ENCODE results near the gene SLC25A42.

The SLC25A42 gene

DNA sequence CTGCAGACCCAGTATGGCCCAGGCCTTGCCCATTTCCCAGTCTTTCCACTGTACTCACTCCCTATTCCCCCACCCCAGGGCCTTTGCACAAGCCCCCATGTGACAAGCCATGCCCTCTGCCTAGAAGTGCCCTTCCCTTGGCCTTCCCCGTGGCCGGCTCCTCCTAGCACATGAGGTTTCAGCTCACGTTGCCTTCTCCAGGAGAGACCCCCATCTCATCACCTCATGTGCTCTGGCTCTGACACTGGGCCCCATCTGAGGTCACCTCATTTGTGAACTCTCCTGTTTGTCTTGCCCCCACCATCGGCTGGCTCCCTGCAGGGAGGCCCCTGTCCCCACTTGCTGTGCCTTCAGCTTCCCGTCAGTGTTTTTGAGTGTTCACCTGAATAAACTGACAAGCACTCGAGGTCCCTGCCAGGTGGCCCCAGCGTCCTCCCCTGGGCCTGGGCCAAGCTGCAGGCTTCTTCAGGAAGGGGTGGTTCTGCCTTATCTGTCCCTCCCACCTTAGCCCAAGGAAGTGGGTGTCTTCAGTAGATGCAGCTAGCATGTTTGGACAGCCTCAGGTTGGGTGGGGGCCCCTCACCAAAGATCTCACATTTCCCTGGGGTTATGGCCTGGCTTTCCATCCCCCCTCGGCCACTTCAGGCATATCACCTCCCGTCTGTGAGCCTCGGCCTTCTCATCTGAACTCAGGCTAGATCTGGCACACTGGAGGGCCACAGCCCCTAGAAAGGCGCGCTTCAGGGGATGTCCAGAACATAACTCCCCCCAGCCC is 3.8 kb upstream of the SLC25A42 start:
- no peak overlapping the region for H3K4me3 ChIP-seq (replicated peaks in 1 of 2; ENCODE audit: low read depth in 2 of 2, low read length in 2 of 2)
- DNase-seq (ENCODE audit: low read depth in 2 of 2), result no peak
- TF ChIP-seq, protein P1, sequence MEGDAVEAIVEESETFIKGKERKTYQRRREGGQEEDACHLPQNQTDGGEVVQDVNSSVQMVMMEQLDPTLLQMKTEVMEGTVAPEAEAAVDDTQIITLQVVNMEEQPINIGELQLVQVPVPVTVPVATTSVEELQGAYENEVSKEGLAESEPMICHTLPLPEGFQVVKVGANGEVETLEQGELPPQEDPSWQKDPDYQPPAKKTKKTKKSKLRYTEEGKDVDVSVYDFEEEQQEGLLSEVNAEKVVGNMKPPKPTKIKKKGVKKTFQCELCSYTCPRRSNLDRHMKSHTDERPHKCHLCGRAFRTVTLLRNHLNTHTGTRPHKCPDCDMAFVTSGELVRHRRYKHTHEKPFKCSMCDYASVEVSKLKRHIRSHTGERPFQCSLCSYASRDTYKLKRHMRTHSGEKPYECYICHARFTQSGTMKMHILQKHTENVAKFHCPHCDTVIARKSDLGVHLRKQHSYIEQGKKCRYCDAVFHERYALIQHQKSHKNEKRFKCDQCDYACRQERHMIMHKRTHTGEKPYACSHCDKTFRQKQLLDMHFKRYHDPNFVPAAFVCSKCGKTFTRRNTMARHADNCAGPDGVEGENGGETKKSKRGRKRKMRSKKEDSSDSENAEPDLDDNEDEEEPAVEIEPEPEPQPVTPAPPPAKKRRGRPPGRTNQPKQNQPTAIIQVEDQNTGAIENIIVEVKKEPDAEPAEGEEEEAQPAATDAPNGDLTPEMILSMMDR (IDR thresholded peaks at IDR 0.05; ENCODE audit: low read depth, low read length), result no peak

DNA sequence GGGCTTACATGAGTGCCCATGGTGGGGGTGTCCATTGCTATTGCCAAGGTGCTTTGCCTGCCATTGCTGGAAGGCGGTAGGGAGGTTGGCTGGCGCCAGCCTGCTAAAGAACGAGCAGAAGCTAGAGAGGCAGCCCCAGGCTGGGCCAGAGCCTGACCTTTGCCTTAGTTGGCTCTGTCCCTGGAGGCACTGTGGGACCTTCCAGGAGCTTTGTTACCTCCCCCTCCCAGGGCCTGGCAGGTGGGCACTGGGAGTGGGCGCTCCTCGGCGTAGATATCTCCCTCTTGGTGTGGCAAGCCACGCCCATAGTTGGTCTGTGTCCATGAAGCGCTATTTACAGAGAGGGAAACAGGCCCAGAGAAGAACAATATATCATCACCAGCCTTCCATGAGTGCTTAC is 2.3 kb upstream of the SLC25A42 start:
- TF ChIP-seq, protein P1 (IDR thresholded peaks at IDR 0.05; ENCODE audit: low read depth, low read length), result no peak
- H3K4me3 ChIP-seq (replicated peaks in 1 of 2; ENCODE audit: low read depth in 2 of 2, low read length in 2 of 2), result no peak overlapping the region
- DNase-seq (ENCODE audit: low read depth in 2 of 2), result no peak

DNA sequence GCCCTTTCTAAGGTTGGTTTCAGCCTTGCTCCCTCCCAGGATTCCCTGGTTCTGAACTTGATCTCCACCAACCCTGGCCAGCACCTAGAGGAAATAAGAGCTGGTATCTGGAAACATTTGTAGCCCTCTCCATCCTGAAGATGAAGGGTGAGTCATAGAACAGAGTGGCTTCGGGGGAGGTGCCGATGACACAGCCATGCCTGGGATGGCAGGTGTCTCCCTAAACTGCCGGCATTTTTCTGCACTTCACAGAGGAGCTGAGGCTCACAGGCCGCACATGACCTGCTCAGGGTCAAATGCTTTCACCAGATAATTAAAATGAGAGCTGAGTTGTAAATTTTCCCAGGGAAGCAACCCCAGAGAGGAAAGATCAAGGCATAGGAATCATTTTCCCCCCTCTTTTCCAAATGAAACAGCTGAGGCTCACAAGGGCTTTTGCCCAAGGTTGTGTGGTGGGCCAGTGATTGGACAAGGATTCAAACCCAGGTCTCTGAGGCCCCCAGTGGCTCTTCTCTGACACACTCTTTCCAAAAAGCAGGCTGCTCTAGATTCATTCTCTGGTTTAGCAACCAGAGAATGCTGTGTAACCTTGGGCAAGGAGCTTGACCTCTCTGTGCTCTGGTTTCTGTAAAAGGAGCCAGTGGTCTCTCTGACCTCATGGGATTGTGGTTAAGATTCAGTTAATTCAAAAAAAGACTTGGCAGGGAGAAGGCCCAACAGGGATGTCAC is 1.2 kb upstream of the SLC25A42 start:
- peak in 1 of 2 donors; percentile 45 for DNase-seq (ENCODE audit: low read depth in 2 of 2)
- H3K4me3 ChIP-seq (replicated peaks in 1 of 2; ENCODE audit: low read depth in 2 of 2, low read length in 2 of 2), result peak overlapping the region in 1 of 2 donors; percentile 50
- TF ChIP-seq, protein P1 (IDR thresholded peaks at IDR 0.05; ENCODE audit: low read depth, low read length), result no peak

DNA sequence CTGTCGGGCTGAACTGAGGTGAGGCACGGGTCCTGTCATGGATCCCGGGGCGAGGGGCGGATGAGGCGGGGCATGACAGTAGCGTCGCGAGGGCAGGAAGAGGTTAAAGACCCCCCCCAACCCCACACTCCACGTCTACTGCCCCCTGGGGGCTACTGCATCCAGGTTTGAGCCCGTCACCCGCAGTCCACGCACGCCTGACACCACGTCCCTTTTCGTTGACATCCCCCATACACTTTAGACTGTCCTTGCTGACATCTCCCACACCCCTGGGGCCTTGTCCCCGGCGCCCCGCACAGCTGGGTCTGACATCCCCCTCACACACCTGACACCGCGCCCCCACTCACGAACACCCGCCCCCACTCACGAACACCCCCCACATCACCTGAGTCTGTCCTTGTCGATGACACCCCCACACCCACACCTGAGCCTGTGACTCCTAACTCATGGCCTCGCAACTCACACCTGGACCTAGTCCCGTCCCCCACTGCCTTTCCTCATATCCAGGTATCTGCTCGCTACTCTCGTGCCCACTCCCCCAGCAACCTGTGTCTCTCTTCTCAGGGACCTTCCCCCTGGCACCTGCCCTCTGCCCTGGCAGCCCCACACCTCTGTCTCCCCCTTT is 416 bp downstream of the SLC25A42 start:
- TF ChIP-seq, protein P1 (IDR thresholded peaks at IDR 0.05; ENCODE audit: low read depth, low read length), result peak; percentile 8
- DNase-seq (ENCODE audit: low read depth in 2 of 2), result no peak
- peak overlapping the region; percentile 76 to 85 for H3K4me3 ChIP-seq (replicated peaks in 1 of 2; ENCODE audit: low read depth in 2 of 2, low read length in 2 of 2)

DNA sequence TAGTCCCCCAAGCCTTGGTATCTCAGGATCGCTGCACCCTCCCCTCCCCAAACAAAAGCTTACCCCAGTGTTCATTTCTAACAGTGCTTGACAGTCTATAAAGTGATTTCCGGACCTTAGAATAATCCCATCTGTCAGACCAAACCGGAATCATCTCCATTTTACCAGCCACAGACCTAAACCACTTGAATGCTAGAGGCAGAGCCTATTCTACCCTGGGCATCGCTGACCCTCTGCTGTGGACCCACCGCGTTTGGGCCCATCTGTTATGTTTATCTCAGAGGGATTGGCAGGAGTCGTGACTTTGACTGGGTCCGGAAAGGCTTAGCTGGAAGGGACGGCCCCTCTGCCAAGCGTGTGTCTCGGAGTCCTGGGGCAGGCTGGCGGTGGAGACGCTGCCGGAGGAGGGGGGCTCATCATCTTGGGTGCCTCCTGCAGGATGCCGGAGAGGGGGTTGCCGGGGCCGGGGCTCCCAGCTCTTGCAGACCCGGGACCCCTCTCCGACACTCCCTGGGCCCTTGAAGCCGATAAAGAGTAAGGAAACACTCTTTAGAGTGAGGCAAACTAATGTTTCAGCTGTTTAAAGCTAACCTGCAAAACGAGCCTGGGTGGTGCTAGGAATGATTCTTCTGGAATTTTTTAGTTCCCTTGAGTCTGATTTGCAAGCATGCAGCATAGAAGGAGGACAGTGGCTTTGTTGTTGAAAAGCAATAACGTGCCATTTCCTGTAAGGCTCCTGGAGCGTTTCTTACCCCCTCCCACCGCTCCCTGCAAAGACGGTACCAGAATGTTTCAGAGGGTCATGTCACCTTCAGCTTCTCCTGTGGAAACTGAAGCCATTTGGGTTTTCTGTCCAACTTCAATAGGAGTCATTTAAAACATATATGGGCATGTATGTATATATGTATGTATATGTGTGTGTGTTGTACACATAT is 1.3 kb downstream of the SLC25A42 start:
- no peak for DNase-seq (ENCODE audit: low read depth in 2 of 2)
- TF ChIP-seq, protein P1 (IDR thresholded peaks at IDR 0.05; ENCODE audit: low read depth, low read length), result no peak
- H3K4me3 ChIP-seq (replicated peaks in 1 of 2; ENCODE audit: low read depth in 2 of 2, low read length in 2 of 2), result peak overlapping the region; percentile 76 to 85
